ENCODE data around the gene TELO2. TPM values are rescaled to one million over a fixed set of nuclear protein-coding genes. Genes with fewer than 3 reads are reported as not detected.
A peak's percentile ranks its signal among the peaks of the same experiment; 100 is the strongest.

The TELO2 gene
- polyA plus RNA-seq (ENCODE audit: low read depth in 6 of 6), result 10 to 100 TPM; 17.3 to 37.1 (median 26.3) TPM

DNA sequence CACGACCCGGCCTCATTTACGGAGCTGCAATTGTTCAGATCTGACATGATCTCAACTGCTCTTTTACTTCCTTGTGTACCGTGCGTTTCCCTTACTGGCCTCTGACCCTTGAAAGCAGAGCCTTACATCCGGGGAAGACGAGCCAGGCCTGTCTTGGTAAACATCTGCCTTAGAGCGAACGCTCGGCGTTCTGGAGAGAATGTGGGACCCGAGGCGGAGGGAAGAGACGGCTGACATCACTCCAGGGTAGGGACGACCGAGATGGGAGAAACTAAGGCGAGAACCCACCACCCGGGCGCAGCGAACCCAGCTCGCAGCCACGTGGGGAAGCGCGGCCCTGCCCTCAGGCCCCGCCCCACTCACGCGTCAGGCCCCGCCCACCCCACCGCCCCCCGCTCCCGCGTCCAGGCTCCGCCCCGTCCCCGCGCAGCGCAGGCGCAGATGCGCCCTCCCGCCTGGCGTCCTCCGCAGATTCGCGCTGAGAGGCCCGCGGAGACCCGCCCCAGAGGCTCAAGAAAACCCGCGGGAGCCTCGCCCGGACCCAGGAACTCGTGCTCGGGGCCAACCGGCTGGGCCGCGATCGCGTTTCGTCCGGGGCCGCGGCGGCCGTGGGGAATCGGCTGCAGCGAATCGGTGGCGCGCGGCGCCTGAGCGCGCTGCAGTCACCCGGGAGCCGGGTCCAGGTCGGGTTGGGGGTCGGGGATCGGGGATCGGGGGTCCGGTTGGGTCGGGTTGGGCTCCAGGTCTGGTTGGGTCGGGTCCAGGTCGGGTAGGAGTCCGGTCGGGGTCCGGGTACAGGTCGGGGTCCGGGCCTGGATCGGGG lies at the start of gene TELO2:
Gene TELO2 (plus strand): TSS at position 438 of the 823 bp plus-strand sequence. CDS start 922 bp downstream, outside the sequence.
- no peaks in the 10 kb centered on the region for H3K36me3 Mint-ChIP-seq
- peak within 1 kb of the TSS; percentile 97 to 100 (median 100) for H3K27ac Mint-ChIP-seq
- ATAC-seq (ENCODE audit: low read depth in 2 of 2), result peak; percentile 85 to 88
- H3K9me3 Mint-ChIP-seq, result no peaks in the 10 kb centered on the region
- peaks cover 13 to 22% (median 15%) of the 10 kb centered on the region in 3 donors for H3K4me1 Mint-ChIP-seq
- peak; percentile 83 for DNase-seq
- H3K4me3 Mint-ChIP-seq, result peak within 1 kb of the TSS; percentile 86 to 99 (median 96)
- no peaks in the 10 kb centered on the region for H3K27me3 Mint-ChIP-seq

DNA sequence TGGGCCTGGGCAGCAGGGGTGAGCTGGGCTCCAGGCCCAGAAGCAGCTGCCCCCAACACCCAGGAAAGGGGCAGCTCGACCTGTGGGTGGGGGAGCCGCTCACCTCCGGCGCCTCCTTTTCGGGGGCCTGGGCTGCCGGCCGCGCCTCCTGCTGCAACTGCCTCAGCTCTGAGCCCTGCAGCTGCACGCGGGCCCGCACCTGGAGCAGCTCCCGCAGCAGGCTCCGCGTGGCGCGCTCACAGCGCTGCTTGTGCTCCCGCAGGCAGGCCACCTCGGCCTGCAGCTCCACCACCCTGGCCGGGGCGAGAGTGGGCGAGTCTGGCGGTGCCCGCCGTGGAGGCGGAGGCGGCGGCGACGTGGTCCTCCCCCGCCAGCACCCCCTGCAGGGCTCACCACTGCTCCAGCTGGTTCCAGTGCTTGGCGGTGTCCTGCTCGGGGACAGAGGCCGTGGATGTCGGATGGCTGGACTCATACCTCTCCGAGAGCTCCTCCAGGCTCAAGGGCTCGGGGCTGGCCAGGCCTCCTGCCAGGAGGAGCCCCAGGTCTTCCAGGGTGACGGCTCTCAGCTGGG lies 49.7 kb upstream of the TELO2 start:
- DNase-seq (no peak), ATAC-seq (ENCODE audit: low read depth in 2 of 2) (no peak)
- H3K27me3 Mint-ChIP-seq, result no peaks in the 10 kb centered on the region
- no peaks in the 10 kb centered on the region for H3K36me3 Mint-ChIP-seq
- H3K27ac Mint-ChIP-seq, result no peak overlapping the region
- H3K4me3 Mint-ChIP-seq, result no peak overlapping the region
- H3K4me1 Mint-ChIP-seq, result peaks cover 0 to 5% (median 3%) of the 10 kb centered on the region in 3 donors
- no peaks in the 10 kb centered on the region for H3K9me3 Mint-ChIP-seq

DNA sequence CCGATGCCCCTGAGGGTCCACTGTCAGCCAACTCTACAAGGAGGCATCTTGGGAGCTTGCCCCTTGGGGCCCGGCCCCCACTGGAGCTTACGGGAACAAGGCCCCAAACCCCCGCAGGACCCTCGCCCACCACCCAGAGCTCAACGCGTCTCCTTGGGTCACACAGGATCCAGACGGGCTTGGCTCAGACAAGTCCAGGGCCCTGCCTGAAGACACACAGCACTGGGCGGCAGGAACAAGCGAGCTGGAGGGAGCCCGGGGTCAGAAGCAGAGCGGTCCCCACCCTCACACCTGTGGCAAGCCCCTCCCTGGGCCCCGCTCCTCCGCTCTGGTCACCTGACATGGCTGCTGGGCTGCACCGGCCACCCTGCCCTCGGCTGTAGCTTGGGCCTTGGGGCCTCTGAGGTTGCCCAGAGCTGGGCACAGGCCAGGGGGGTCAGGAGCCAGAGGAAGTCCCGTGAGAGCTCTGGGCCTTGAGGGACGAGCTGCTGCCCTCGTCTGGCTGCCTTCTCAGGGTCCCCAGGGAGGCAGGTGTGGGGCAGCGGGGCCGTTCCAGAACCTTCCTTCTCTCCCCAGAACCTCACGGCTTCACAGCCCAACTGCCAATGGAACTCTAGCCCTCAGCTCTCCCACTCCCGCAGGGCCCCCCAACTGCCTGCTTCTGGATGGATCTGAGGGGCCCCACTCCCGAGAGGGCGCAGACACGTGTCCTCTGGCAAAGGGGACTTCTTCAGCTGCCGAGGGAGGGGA lies 49.0 kb upstream of the TELO2 start, which contains the start of gene CCDC154:
Gene CCDC154 (minus strand): TSS at position 577 of the 750 bp plus-strand sequence. CDS start 234 bp downstream, at position 343.
- peak within 1 kb of the TSS in 5 of 6 donors; percentile 34 to 99 (median 49) for H3K27ac Mint-ChIP-seq
- no peaks in the 10 kb centered on the region for H3K36me3 Mint-ChIP-seq
- H3K4me1 Mint-ChIP-seq, result peaks cover 0 to 5% (median 3%) of the 10 kb centered on the region in 3 donors
- no peaks in the 10 kb centered on the region for H3K27me3 Mint-ChIP-seq
- H3K9me3 Mint-ChIP-seq, result no peaks in the 10 kb centered on the region
- no peak for ATAC-seq (ENCODE audit: low read depth in 2 of 2)
- peak within 1 kb of the TSS in 3 of 8 donors; percentile 35 to 78 (median 72) for H3K4me3 Mint-ChIP-seq
- no peak for DNase-seq

DNA sequence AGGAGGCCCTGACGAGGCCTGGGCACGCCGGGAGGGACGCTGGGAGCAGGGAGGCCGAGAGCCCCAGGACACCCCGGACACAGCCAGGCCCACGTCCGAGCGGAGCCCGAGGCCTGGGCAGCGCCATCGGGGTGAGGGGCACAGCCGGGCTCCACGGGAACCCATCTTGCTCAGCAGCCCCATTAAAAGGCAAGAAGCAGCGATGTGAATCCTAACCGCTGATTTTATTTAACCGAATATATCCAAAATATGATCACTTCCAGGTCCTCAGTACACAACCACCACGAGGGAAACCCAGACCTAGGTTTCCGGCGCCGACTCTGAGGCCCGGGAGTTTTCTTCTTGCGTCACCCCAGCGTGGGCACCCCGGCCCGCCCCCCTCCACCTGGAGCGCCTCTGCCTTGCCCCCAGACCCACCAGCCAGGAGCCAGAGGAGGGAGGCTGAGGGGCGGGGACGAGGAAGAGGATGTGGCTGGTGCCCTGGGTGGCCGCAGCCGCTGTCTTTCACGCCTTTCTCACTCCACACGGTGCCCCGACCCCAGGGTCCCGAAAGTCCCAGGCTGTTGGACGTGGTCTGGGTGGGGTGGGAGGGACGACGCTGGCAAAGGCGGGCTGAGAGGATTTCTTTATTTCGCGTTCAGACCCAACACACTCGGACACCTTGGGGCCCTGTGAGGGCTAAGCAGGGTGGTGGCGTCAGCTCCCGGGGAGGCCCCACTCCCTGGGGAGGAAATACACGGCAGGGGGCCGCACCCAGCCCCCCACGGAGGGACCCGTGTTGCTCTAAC lies 48.2 kb upstream of the TELO2 start:
- Mint-ChIP-seq H3K27me3 (no peaks in the 10 kb centered on the region), H3K4me1 (peaks cover 0 to 4% (median 3%) of the 10 kb centered on the region in 3 donors), H3K9me3 (no peaks in the 10 kb centered on the region), H3K4me3 (peak overlapping the region in 3 of 8 donors; percentile 35 to 78 (median 72)), H3K36me3 (no peaks in the 10 kb centered on the region), H3K27ac (peak overlapping the region in 3 of 6 donors; percentile 49 to 99 (median 85))
- DNase-seq, result no peak
- ATAC-seq (ENCODE audit: low read depth in 2 of 2), result peak; percentile 57 to 66

DNA sequence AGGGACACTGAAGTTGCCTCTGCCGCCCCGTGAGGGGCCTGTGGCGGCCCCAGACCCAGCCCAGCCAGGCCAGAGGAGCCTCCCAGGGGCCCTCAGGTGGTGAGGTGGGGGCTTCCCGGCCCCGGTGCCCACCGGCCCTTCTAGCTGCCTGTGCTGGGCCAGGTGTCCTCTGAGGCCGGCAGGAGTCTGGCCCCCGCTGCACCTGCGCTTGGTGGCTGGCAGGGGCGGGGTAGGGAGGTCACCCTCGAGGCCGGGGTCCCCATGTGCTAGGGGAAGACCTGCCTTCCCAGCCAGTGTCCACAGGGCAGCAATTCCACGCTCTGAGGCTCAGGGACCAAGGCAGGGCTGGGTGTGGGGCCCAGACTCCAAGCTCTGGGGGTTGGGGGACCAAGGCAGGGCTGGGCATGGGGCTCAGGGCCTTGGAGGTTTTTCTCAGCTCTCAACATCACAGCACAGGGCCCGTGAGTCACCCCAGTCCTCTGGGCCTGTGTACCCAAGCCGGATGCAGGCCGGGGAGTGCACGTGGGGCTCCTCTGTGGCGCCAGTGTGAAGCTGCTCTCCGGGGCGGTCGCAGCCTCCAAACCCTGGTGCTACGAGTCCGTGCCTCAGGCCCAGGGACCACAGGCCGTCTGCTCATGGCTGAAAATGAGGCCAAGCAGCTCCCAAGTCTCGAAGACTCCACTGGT lies 47.5 kb upstream of the TELO2 start:
- Mint-ChIP-seq H3K4me3 (peak overlapping the region in 1 of 8 donors; percentile 72), H3K36me3 (no peaks in the 10 kb centered on the region), H3K27ac (peak overlapping the region in 3 of 6 donors; percentile 85 to 99 (median 88)), H3K27me3 (no peaks in the 10 kb centered on the region), H3K9me3 (no peaks in the 10 kb centered on the region), H3K4me1 (no peaks in the 10 kb centered on the region)
- DNase-seq (no peak), ATAC-seq (ENCODE audit: low read depth in 2 of 2) (peak in 1 of 2 donors; percentile 17)

DNA sequence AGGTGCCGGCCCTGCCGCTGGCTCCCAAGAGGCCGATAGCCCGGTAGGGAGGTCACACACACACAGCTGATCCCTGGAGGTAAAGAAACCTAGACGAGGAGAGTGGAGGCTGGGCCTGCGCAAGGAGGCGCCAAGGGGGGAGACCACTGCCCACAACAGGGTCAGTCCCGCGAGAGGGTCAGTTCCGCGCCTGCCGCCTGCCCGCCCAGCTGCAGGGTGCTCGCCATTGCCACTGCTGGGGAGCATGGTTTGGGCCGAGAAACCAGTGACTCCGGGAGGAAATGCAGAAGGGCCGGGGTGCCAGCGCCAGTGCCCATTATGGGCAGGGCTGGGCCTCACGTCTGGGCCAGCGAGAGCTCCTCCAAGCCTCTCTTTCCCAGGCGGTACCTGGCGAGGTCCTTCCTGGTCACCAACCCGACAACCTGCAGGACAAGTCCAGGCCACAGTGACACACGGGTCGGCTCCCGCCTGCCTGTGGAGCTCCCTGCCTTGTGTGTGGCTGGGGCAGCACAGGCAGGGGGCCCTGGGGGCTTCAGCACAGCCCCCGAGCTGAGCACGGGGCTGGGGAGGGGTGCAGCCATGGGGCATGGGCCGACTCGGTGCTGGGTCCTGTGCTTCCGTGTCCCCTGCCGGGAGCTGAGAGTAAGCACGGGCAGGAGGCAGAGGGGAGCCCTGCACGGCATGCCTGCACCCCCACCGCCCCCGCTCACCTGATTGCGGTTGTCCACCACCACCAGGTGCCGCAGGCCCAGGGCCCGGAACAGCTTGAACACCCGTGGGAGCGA lies 46.7 kb upstream of the TELO2 start:
- peak overlapping the region in 3 of 6 donors; percentile 81 to 85 (median 83) for H3K27ac Mint-ChIP-seq
- H3K4me1 Mint-ChIP-seq, result no peaks in the 10 kb centered on the region

DNA sequence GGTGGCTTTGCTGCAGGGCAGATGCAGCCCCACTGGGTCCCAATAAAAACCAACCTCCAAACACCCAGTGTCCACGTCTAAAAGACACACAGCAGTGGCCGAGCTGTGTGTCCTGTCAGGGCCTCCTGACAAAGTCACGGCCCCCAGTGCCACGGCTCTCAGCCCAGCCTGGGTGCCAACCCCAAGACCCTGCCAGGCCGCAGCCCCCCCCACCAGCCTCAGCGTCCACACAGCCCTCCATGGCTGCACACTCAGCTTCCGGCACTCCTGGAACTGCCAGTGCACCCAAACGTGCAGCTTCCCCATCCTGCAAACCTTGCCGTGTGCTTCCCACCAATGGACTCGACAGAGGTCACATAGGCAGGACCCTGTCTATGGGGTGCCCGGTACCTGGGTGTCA lies 45.2 kb upstream of the TELO2 start:
- Mint-ChIP-seq H3K4me3 (no peak overlapping the region), H3K27ac (peak overlapping the region in 1 of 6 donors; percentile 72), H3K9me3 (no peaks in the 10 kb centered on the region), H3K4me1 (no peaks in the 10 kb centered on the region), H3K36me3 (peaks cover 0 to 9% of the 10 kb centered on the region in 2 donors), H3K27me3 (no peaks in the 10 kb centered on the region)
- DNase-seq (no peak), ATAC-seq (ENCODE audit: low read depth in 2 of 2) (no peak)

More for the DNA sequence above, 46.7 kb upstream of the TELO2 start:
- ATAC-seq (ENCODE audit: low read depth in 2 of 2) (no peak), DNase-seq (no peak)
- peak overlapping the region in 1 of 8 donors; percentile 20 for H3K4me3 Mint-ChIP-seq
- H3K9me3 Mint-ChIP-seq, result no peaks in the 10 kb centered on the region
- H3K36me3 Mint-ChIP-seq, result peaks cover 0 to 2% of the 10 kb centered on the region in 2 donors
- H3K27me3 Mint-ChIP-seq, result no peaks in the 10 kb centered on the region

DNA sequence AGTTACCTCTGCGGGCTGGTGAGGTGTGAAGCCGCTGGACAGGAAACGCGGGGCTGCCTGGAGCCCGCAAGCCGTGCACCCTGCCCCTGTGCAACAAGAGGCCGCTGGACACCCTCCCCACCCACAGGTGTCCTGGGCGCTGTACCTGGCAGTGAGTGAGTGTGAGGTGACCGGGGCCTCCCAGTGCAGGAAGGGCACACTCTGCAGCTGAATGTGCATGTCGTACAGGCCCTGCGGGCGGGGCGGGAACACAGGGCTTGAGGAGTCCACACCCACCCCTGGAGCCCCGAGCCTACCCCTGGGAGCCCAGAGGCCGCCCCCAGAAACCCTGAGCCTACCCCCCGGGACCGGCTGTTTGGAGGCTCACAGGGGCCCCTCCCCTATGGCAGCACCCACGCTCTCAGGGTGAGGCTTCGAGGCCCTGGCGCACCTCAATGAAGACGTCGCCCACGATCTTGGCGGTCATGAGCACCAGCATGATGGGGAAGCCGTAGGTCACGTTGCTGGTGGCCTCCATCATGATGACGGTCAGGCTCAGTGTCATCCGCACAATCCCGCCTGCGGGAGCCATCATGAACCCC lies 44.5 kb upstream of the TELO2 start:
- Mint-ChIP-seq H3K9me3 (no peaks in the 10 kb centered on the region), H3K27ac (no peak overlapping the region), H3K27me3 (no peaks in the 10 kb centered on the region), H3K4me1 (no peaks in the 10 kb centered on the region), H3K36me3 (peaks cover 0 to 9% of the 10 kb centered on the region in 2 donors), H3K4me3 (no peak overlapping the region)
- ATAC-seq (ENCODE audit: low read depth in 2 of 2) (no peak), DNase-seq (no peak)

DNA sequence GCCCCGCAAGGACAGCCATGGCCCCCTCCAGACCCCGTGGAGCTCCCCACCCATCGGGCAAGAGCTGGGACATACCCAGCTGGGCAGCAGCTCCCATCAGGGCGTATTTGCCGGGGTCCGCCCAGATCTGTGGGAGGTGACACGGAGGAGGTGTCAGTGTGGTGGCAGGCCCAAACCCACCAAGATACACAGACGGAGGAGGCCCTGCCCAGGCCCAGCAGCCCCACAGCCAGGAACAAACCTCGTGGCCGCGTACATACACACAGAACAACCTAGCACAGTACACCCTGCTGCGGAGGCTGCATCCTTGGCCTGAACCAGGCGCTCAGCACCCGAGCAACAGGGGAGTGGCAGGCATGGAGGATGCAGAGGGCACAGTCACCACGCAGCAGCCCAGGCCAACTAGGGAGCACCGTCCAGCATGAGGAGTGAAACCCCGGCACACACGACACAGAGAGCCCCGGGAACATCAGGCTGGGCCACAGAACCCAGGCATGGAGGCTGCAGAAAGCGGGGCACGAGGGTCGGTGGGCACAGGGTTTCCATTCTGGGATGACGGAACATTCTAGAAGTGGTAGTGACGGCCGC lies 43.9 kb upstream of the TELO2 start:
- H3K27ac Mint-ChIP-seq, result peak overlapping the region in 1 of 6 donors; percentile 76
- DNase-seq (no peak), ATAC-seq (ENCODE audit: low read depth in 2 of 2) (no peak)
- peaks cover 0 to 9% of the 10 kb centered on the region in 2 donors for H3K36me3 Mint-ChIP-seq
- no peaks in the 10 kb centered on the region for H3K4me1 Mint-ChIP-seq
- no peak overlapping the region for H3K4me3 Mint-ChIP-seq
- H3K9me3 Mint-ChIP-seq, result no peaks in the 10 kb centered on the region
- no peaks in the 10 kb centered on the region for H3K27me3 Mint-ChIP-seq

DNA sequence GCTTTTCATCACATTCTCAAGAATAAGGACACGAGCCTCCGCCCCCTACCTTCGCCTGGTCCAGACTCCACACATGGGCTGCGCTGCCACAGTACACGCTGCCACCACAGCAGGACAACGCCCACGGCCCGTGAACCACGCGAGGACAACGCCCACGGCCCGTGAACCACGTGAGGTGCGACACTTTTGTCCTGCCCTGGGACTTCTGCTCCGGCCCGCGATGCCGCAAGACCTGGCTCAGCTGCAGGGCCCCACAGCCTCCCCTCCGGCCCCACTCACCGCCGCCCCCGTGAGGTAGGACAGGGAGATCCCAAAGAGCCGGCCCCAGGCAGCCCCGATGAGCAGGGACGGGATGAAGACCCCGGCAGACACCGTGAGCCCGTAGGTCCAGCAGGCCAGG lies 42.9 kb upstream of the TELO2 start:
- no peak for DNase-seq
- no peaks in the 10 kb centered on the region for H3K27me3 Mint-ChIP-seq
- no peaks in the 10 kb centered on the region for H3K4me1 Mint-ChIP-seq
- H3K27ac Mint-ChIP-seq, result peak overlapping the region in 1 of 6 donors; percentile 88
- H3K9me3 Mint-ChIP-seq, result no peaks in the 10 kb centered on the region
- no peak overlapping the region for H3K4me3 Mint-ChIP-seq
- ATAC-seq (ENCODE audit: low read depth in 2 of 2), result no peak
- H3K36me3 Mint-ChIP-seq, result peaks cover 0 to 9% of the 10 kb centered on the region in 2 donors

DNA sequence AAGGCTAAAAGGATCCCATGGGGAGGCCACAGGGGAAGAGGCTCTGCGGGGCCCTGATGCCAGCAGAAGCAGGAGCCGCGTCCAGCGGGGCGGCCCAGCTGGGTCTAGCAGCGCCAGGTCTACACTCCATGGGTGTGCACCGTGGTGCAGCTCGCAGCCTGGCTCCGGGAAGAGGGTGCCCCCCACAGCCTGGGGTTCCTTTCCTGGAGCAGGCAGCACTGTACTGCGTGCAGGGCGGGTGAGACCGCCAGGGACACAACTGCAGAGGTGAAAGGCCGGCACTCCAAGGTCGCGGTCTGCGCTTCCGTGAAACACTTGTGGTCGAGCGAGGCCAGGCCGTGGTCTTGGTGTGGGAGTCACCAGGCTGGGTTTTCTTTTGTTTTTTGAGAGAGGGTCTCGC lies 42.3 kb upstream of the TELO2 start:
- H3K27ac Mint-ChIP-seq, result no peak overlapping the region
- no peaks in the 10 kb centered on the region for H3K27me3 Mint-ChIP-seq
- H3K4me3 Mint-ChIP-seq, result no peak overlapping the region
- no peaks in the 10 kb centered on the region for H3K4me1 Mint-ChIP-seq
- no peak for DNase-seq
- ATAC-seq (ENCODE audit: low read depth in 2 of 2), result no peak
- peaks cover 0 to 9% of the 10 kb centered on the region in 2 donors for H3K36me3 Mint-ChIP-seq
- H3K9me3 Mint-ChIP-seq, result no peaks in the 10 kb centered on the region

Measured in naive B cell (primary cell).